Measurements from ENCODE around the gene MAD1L1.
"Not testable (repeated sequence)": the region's sequence is repeated elsewhere in the genome, so short reads cannot be mapped to it uniquely, and the experiment has no call there.

The MAD1L1 gene

DNA sequence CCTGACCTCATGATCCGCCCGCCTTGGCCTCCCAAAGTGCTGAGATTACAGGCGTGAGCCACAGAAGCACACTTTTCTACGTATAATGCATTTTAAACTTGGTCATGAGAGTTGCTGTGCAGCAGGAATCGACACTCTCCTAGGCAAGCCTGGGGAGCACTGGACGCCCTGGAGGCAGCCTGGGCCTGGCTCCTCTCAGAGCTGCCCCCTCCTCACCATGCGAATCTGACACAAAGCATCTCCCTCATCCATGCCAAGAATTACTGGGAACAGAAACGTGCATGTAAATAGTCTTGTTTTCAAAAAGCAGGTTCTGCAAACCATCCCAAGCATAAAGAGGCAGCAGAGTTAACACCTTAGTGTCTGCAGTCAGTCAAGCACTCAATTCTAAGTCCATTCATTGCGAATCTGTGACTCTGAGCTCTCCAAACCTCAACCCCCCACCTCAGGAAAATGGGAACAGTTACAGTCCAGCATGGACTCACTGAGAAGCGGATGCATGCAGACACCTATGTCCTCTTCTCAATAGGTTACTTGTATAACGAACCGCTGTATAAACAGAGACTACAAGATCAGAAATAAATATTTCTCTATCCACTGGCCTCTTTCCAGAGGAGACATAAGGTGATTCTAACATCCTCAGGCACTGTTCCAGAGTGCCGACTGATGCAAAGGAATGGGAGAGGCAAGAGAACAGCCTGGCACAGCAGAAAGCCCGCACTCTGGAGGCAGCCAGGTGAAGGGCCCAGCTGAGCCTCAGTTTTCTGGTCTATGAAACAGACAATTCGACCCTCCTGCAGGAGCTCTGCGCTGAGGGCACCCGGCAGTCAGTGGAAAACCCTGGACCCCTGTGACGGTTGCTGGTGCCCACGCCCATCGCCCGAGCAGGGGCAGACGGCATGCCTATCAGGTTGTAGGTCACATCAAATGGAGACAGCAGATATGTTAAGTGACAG, 68.9 kb downstream of the MAD1L1 start:
- in situ Hi-C loops (cut with HindIII; ENCODE audit: low sequenced_read_pairs) = no loop called here

DNA sequence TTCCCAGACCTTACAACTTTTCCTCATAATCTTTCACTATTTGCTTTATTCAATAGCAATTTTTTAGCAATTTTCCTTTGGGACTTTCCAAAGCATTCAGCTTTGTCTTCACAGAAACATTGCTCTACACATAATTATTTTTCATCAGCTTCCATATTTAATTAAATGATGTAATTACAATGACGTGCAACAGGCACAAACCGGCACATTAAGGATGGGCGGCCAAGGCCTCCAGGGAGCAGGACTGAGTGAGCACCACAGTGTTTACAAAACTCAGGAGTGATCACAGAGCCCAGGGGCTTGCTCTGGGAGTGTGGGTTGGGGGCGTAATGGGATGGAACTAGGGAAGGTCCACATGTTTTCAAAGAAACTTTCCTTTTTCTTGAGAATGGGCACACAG, 69.8 kb downstream of the MAD1L1 start:
- in situ Hi-C loops (cut with HindIII; ENCODE audit: low sequenced_read_pairs) = no loop called here

DNA sequence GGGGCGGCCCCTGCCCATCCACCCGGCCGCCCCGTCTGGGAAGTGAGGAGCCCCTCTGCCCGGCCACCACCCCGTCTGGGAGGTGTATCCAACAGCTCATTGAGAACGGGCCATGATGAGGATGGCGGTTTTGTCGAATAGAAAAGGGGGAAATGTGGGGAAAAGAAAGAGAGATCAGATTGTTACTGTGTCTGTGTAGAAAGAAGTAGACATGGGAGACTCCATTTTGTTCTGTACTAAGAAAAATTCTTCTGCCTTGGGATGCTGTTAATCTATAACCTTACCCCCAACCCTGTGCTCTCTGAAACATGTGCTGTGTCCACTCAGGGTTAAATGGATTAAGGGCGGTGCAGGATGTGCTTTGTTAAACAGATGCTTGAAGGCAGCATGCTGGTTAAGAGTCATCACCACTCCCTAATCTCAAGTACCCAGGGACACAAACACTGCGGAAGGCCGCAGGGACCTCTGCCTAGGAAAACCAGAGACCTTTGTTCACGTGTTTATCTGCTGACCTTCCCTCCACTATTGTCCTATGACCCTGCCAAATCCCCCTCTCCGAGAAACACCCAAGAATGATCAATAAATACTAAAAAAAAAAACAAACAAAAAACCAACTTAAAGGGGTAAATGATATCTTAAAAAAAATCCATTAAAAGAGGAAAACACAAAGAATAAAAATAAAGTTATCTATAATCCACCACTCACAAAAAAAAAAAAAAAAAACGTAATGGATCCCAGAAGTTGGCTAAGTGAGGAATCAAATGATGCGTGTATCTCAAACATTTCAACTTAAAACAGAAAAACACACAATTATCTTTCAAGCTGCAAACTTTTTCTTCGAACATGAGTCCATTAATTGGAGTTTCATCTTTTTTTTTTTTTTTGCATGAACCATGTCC, 70.5 kb downstream of the MAD1L1 start:
- in situ Hi-C loops (cut with HindIII; ENCODE audit: low sequenced_read_pairs) = not testable (repeated sequence)

DNA sequence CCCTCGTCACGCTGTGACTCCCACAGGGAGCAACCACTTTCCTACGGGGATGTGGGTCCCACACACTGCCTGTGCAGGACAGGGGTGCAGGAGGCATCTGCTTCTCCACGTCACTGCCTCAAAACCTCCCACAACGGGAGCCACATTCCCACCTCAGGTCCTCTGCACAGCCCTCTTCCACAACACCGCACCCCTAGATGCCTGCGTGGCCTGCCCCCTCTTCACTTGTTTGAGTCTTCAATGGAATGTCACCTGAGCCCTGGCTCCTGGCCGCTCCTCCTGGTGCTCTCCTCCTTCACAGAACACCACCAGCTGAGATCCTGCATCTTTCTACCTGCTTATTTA, 73.6 kb downstream of the MAD1L1 start:
- in situ Hi-C loops (cut with HindIII; ENCODE audit: low sequenced_read_pairs) = loop anchor here (10.0 kb wide), 1 partner anchor 84 kb away; no protein-coding TSS in a partner anchor

DNA sequence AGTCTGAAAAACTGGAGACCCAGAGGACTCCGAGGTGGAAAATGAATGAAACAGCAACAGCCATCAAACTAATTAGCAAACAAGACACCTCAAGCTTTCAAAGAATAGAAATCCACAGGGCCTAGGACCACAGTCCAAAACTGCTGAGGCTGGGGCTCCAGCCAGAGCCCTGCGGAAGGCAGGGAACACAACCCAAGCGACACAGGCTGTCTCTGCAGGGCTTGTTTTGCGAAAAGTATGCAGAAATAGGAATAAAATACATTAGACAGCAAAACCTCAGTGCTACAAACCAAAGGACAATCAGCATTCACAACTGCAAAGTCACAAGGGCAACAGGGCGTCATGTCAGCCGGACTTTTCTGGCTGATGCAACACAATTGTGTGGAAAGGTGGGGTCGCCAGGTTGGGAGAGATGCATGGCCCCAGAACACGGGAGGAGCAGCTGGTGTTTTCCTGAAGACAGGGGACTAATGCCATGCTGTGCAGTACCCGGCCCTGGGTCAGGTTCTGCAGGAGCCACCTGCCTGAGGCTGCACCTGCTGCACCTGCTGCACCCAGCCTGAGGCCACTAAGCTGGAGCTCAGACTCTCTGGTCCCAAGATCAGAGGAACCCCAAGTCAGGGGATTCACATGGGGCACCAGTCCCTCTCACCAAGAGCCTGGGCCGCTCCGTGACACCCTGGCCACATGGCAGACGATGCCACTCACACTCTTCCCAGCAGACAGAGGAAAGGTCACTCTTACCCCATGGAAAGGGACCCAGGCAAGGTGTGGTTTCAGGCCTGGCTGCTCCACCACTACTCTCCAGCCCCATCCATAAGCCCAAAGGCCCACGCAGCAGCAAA, 74.2 kb downstream of the MAD1L1 start:
- in situ Hi-C loops (cut with HindIII; ENCODE audit: low sequenced_read_pairs) = loop anchor here (10.0 kb wide), 1 partner anchor 84 kb away; no protein-coding TSS in a partner anchor

DNA sequence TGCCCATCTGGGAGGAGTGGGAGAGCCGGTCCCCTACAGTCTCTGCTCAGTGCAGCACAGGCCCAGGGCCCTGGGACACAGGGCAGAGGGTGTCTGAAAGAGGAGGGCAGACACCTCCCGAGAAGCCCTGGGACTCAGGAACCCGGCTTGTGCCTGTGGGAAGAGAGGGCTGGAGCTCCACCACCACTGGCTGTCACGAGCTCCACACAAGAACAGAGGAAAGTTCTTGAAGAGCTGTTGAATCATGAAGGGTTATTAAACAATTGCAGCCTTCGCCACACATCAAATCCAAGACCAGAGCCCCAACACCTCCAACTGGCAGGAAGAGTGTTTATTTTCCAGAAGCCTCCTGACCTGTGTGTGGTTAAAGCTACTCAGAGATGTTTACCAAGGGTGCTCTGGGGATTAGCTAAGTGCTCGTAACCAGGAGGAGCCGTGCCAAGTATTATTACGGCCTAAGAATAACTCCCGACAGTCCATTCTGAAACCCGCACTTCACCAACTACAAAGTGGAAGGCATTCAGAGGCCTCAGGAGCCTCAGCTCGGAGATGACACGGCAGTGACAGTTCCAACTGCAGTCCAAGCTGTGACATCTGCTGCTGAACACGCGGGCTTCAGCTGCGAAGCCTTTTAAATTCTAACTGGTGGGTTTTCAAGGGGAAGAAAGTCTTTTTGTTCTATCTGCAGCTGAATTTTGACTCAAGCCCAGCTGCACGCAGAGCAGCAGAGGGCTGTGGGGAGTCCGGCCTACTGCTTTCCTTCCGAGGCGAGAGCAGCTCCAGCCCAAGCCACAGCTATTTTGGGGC, 75.1 kb downstream of the MAD1L1 start:
- in situ Hi-C loops (cut with HindIII; ENCODE audit: low sequenced_read_pairs) = loop anchor here (10.0 kb wide), 1 partner anchor 83 kb away; no protein-coding TSS in a partner anchor

DNA sequence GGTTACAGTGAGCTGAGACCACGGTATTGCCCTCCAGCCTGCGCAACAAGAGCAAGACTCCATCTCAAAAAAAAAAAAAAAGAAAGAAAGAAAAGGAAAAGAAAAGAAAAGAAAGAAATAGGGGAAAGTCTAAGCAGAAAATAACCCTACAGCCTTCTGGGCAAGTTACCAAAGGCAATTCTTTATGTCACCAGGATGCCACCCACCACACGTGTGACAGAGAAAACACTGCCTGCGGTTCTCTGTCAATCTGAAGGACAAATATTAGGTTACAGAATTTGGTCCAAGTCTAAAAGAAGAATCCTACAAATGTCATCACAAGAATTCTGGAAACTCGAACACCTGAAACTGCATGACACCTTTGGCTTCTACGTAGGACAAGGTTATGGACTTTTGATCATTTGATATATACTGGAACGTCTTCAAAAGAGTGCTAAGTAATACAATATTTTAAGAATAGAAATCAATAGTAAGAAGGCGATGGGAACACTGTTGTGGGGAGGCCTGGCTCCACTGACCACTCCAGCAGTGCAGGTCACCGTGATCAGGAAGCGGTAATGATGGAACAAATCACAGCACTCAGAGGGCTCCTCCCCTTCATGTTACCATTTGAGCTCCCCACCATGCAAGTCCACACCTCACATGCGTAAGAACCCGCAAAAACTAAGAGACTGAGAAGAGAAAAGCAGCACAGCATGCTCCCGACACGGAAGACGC, 75.8 kb downstream of the MAD1L1 start:
- in situ Hi-C loops (cut with HindIII; ENCODE audit: low sequenced_read_pairs) = loop anchor here (10.0 kb wide), 1 partner anchor 82 kb away; no protein-coding TSS in a partner anchor

DNA sequence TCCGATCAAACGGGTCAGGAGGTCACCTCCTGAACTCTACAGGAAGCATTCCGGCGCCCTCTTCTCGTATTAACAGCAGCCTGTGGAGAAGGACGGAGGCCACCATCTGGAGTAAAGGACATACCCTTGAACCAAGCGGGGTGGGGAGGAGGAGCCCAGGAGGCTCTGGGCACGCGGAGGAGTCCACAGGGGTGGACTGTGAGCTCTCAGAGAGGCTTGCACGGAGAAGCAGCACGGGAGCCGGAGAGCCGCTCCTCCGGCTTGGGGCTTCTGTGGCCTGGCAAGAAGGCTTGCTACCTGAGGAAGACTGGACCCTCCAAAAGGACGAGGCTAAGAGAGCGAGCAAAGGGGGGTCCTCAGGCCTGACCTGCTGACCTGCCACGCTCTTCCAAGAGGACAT, 77.9 kb downstream of the MAD1L1 start:
- in situ Hi-C loops (cut with HindIII; ENCODE audit: low sequenced_read_pairs) = loop anchor here (5.0 to 10.0 kb wide), 2 partner anchors 80 to 233 kb away; no protein-coding TSS in a partner anchor

DNA sequence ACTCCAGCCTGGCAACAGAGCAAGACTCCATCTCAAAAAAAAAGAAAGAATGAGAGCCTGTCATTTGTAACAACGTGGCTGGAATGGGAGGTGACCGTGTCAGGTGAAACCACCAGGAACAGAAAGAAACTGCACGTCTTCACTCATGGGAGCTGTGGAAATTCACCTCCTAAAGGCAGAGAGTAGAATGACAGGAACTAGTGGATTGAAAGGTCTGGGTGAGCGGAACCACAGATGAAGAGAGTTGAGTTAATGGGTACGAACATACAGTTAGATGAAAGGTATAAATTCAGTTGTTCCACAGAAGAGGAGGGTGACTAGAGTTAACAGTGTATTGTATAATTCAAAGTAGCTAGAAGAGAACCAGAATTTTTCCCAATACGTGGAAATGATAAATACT, 78.6 kb downstream of the MAD1L1 start:
- in situ Hi-C loops (cut with HindIII; ENCODE audit: low sequenced_read_pairs) = loop anchor here (5.0 to 10.0 kb wide), 2 partner anchors 79 to 232 kb away; no protein-coding TSS in a partner anchor

DNA sequence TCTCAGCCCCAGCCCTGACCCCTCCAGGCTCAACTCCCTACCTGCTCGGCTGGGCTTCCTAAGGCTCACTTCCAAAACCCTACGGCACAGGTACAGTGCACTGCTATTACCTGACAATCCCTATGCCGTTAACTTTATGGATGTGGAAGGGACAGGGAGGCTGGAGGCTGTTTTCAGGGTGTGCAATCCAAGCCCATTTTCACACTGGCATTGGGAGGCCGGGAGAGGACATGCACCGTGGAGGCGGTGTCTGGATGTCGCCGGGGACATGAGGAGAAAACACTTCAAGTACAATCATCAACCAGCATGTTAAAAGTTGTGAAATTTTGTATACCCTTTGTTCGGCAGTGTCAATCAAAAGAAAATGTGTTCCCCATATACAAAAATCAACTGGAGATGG, 80.1 kb downstream of the MAD1L1 start:
- in situ Hi-C loops (cut with HindIII; ENCODE audit: low sequenced_read_pairs) = loop anchor here (5.0 to 10.0 kb wide), 2 partner anchors 78 to 230 kb away; no protein-coding TSS in a partner anchor

DNA sequence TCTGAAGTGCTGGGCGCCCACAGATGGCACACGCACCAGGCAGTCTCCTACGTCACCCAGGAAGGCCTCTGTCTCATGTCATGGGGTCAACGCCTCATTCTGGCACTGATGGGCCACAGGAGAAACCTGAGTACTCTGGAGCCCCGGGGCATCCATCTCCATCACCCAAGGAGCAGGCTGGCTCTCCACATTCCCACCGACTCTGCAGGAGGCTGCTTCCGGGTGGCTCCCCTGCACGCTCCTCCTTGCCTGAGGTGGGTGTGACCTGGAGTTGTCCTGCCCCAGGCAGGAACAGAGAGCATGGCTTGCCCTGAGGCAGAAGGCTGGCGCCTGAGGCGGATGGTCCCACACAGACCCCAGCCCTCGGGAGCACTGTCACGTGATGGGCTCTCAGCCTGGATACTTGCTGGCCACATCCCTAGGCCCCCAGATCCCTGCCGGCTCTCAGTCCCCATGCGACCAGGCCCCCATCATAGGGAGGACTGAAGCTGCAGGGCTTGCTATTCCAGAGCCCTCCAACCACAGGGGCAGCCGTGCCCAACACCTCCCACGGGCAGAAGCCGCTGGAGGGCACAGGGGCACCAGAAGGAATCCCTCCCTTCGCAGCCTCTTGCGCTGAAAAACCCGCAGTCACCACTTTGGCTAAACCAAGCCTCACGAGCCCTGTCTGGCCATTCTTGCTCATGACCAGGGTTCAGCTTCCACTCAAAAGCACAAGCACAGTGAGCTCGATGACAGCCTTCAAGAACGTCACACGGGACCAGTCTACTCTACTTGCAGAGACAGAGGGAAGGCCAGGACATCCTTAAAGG, 80.7 kb downstream of the MAD1L1 start:
- in situ Hi-C loops (cut with HindIII; ENCODE audit: low sequenced_read_pairs) = loop anchor here (5.0 to 10.0 kb wide), 2 partner anchors 77 to 230 kb away; no protein-coding TSS in a partner anchor

DNA sequence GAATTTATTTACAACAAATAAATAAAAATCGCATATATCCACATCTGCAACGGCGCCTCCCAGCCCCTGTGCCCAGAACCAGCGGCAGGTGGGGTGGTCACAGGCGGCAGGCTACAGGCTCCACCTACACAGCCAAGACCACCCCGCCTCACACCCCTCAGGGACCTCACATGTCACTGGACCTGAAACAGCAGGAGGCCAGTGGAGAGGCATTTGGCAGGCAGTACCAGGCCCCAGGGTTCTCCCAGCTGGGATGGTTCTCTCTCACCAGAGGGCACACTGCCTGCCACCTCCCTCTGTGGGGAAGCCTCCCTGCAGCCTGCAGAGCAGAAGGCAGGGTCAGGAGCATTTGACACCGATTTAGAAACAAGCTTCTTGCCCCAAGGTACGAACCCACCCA, 81.5 kb downstream of the MAD1L1 start:
- in situ Hi-C loops (cut with HindIII; ENCODE audit: low sequenced_read_pairs) = loop anchor here (5.0 to 10.0 kb wide), 2 partner anchors 76 to 229 kb away; no protein-coding TSS in a partner anchor

DNA sequence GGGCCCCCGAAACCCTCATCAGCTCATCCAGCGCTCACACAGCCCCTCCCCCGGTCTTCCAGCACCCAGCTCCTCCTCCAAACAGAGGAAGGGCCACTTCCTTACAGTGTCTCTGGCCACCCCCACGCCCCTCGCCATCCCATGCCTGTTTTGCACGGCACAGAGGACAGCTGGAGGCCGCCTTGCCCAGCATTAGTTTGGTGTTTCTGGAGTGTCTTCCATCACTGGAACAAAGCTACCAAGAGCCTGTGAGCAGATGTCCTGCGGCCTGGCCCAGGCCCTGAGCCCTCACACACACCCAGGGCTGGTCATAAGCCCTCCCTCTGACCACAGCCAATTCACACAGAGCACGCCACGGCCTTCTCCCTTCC, 82.3 kb downstream of the MAD1L1 start:
- in situ Hi-C loops (cut with HindIII; ENCODE audit: low sequenced_read_pairs) = loop anchor here (5.0 to 10.0 kb wide), 2 partner anchors 76 to 228 kb away; no protein-coding TSS in a partner anchor

DNA sequence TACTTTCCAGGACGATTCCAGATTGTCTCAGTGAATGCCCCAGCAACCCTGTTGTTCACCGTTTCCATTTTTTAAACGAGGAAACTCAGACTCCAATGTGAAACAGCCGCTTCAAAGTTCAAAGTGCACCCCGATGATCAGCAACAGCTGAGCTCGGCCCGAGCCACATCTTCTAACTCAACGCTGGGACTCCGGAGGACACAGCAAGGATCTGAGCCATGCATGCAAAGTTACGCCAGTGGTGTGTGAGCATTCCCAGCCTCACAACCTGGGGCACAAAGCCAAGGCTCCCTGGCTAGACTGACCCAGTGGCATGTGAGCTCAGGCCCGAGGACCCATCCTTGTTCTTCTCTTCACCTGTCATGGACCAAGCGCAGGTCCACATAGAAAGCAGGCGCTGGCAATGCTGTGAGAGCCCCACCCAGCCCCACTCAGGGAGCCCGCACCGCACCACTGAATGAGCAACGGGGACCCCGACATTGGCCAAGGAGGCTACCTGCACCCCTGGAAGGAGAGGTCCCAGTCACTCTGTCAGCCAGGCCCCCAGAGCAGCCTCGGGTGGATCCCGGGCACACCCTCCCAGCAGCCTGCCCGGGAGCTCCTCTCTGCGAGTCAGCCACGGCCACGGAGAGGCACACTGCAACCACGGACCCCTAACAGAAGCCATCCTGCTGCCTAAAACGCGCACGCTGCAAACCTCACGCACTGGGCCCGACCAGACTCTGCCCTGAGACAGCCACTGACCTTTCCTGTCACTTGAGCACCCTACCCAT, 82.9 kb downstream of the MAD1L1 start:
- in situ Hi-C loops (cut with HindIII; ENCODE audit: low sequenced_read_pairs) = loop anchor here (5.0 to 10.0 kb wide), 2 partner anchors 75 to 228 kb away; no protein-coding TSS in a partner anchor

DNA sequence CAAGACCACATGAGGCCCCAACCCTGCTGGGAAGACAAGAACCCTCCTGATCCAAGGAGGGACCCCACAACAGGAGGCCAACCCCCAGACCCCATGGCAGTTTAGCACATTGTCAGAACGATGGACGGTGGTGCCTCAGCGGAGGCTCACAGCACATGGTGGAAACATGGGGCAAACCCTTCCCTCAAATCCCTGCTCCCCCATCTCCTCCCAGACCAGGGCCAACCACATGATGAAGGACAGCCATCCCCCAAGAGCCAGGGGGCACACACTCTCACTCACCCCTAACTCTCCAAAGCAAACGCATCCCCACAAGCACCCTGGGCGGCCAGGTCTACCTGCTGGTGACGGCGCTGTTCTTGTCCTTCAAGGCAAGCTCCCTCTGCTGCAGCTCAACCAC, 83.9 kb downstream of the MAD1L1 start:
- in situ Hi-C loops (cut with HindIII; ENCODE audit: low sequenced_read_pairs) = no loop called here

DNA sequence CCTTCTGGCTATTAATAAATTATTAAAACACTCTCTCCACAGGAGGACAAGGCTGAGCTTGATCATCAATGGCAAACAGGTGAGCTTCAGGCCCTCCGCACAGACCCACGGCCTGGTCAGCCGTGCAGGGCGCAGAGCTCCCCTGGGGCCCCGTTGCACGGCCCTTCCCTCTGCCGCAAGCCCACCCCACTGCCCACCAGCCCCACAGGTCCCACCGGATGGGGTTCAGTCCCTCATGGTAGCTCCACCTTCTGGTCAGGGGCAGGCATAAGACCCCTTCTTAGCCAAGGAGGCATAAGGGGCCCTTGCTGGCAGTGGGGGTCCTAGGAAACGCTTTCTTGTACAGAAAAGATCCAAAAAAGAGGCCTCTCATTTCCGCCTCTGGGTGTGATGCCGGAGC, 84.6 kb downstream of the MAD1L1 start:
- in situ Hi-C loops (cut with HindIII; ENCODE audit: low sequenced_read_pairs) = no loop called here
